Sciatic nerve (tissue), 2 donors: Measurements from ENCODE around the gene KCMF1. TPM values are rescaled to one million over a fixed set of nuclear protein-coding genes. Genes with fewer than 3 reads are reported as not detected.

Source experiments
- ATAC-seq: fragments of 200-7000 bp; cut with Tn5 transposase; one replicate; pipeline ENCODE4 v1.9.1; 2020; ENCODE audit warnings: mild to moderate bottlenecking, moderate library complexity
- DNase-seq: peaks from one replicate; pipeline ENCODE4 v3.0.0-alpha.2; 2020; ENCODE audit warnings: low spot score
- intact Hi-C: fragments of 100-400 bp; cut with DNase I; formaldehyde crosslinking; loops from one replicate; pipeline ENCODE4 v1.14.2; 2022
- total RNA-seq: library from RNA; stranded (reverse); fragmentation: NEBNext Ultra II Directional; extraction: Animal tissue kit (Norgen Biotek cat#: 25700); gene quantifications from one replicate; pipeline ENCODE4 v1.2.1, GENCODE V29; 2021
- donor health status: DM: no; HTN: no; CAD: no.
- donor health status: DM: no; HTN: no; CAD: no.

The KCMF1 gene
- total RNA-seq, 1 donor from 2014 or later: 64.8 TPM

DNA sequence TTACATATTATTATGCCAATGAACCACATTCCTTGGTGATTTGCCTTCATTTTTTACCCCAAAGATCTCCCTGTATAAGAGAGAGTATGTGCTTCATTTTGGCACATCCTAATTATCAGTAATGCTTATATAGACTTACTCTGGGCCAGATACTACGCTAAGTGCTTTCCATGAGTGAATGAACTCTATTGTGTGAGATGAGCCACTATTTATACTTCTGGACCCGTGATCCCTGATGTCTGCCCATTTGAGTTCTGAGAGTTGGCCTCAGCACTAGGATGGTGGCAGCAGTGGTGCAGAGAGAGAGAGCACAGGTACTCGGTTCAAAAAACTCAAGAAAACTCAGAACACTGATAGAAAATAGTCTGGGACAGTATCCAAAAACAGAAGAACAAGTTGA, 17.4 kb upstream of the KCMF1 start:
- intact Hi-C loops: no loop called here
- DNase-seq: no peak
- ATAC-seq: no peak

DNA sequence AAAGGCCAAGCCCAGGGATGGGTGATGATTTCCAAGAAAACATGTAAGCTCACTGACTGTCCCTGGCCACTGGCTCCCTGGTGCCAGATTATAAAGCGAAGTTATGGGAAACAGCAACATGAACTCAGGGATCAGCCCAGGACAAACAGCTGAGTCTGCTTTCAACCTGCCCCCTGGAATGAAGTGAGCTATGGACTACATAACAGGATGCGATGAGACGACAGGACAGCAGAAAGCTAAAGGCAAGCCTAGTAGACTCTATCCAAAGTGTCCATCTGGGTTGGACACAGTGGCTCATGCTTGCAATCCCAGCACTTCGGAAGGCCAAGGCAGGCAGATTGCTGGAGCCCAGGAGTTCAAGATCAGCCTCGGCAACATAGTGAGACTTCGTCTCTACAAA, 16.6 kb upstream of the KCMF1 start:
- DNase-seq (no peak), ATAC-seq (no peak)
- intact Hi-C loops: no loop called here

DNA sequence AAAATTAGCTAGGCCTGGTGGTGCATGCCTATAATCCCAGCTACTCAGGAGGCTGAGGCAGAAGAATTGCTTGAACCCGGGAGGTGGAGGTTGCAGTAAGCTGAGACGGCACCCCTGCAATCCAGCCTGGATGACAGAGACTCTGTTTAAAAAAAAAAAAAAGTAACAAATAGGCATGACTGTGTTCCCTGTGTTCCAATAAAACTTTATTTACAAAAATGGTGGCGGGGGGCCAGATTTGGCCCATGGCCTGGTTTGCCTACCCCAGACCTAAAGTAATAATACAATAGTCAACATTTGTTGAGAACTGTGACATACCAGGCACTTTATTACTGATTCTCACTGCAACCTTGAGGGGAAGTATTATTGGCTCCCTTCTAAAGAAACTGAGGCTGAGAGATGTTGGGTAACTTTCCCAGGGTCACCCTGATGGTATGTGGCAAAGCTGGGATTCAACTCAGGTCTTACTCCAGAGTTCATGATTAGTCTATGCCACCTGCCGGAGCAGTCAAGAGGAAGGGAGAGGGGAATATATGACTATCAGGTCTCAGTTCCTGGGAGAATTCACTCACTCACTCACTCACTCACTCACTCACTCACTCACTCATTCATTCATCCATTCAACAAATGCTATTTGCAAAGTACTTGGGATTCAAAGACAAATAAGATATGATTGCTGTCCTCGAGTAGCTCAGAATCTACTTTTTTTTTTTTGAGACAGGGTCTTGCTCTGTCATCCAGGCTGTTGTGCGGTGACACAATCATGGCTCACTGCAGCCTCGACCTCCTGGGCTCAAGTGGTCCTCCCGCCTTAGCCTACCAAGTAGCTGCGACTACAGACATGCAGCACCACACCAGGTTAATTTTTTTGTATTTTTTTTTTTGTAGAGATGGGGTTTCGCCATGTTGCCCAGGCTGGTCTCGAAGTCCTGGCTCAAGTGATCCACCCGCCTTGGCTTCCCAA, 14.3 kb upstream of the KCMF1 start:
- no peak for DNase-seq
- intact Hi-C loops: no loop called here
- no peak for ATAC-seq

DNA sequence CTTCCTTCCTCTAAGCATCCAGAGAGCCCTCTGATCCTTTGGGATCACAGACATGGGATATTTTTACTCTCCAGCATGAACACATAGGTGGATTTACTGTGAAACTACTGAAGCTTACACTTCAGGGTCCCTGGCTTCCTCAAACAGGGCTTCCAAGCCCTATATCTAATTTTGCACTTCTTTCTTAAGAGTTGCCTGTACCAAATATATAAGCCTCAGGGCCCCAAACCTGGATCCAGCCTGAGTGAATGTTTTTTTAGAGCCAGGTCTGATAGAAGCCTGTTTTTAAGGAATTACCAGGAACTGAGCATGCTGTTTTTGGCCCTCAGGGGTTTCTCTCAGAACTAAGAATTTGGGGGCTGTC, 13.2 kb upstream of the KCMF1 start:
- DNase-seq (no peak), ATAC-seq (no peak)
- intact Hi-C loops: no loop called here

DNA sequence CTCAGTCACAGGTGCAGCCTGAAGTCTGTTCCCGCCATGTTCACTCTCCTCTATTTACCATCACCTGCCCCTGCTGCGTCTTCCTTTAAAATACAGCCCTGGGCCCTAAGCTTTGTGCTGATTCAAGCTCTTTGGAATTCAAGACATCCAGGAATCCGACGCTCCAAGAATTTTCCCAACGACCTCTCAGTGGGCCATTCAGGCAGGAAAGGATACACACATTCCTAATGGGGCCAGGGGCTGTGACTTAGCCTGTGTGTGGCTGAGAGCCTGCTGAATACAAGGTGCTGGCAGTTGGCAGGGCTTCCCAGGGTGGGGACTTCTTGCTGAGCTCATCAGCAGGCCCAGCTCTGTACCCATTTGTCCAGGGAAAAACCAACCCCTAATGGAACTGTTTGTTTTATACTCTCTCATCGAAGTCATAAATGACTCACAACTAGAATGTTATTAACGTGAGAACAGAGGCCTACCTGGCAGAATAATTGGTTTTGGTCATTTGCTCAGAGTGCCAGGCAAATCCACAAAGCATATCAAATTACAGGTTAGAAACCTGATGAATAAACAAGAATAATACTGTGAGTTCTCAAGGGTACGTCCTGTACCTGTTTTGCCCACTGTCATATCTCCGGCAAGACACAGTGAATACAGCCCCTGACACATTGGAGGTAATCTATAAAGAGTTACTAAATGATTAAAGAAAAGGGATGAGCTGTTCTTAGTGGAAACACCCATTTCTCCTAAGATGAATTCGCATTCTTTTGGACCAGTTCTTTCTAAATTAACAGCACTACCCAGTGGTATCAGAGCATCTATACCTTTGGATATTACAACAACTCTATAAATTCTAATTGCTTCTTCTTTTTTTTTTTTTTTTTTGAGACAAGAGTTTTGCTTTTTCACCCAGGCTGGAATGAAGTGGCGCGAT, 12.6 kb upstream of the KCMF1 start:
- intact Hi-C loops: no loop called here
- ATAC-seq (peak; percentile 61), DNase-seq (no peak)

DNA sequence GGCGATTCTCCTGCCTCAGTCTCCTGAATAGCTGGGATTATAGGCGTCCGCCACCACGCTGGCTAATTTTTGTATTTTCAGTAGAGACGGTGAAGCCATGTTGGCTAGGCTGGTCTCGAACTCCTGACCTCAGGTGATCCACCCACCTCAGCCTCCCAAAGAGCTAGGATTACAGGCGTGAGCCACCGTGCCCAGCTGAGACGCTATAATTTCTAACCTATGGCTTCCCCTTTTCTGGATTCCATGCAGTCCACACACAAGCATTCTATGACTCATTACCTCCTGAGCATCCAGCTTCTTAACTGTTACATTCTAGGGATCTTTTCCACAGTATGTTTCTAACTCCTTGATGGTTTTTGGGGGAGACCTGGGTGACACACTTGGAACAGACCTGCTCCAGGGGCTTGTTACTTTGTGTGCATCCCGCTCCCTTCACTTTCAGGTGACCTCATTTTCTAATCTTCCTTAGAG, 11.8 kb upstream of the KCMF1 start:
- ATAC-seq (no peak), DNase-seq (no peak)
- intact Hi-C loops: no loop called here

DNA sequence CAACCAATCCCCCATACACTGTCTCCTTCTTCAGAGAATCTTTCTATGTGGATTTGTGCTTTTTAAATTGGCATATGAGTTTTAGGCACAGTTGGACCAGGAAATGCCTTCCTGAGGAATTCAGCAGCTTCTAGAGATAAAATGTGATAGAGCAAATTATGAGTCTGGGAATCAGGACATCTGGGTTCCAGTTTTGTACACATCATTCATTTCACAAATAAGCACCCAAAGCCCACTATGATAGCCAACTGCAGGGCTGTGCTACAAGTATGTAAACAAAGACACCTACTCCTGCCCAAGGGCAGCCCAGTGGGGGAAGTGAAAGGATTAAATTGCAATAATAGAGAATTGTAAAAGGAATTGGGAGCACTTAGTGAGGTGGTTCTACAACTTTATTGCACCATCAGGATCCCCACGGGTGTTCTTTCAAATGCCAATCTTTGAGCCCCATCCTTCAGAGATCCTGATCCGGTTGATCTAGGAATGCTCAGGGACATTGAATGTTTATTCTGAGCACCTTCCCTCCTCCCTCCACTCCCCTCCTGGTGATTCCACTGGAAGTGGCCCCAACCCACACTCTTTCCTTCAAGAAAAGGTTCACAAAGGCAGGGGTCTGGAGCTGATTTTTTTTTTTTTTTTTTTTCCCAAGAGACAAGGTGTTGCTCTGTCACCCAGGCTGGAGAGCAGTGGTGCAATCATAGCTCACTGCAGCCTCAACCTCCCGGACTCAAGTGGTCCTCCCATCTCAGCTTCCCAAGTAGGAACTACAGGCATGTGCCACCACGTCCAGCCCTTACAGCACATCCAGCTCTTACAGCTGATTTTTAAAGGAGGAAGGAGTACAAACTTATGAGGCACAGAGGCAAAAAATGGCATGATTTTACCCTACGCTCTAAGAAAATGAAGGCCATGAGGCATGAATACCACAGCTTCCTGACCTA, 11.1 kb upstream of the KCMF1 start:
- ATAC-seq (no peak), DNase-seq (no peak)
- intact Hi-C loops: no loop called here

DNA sequence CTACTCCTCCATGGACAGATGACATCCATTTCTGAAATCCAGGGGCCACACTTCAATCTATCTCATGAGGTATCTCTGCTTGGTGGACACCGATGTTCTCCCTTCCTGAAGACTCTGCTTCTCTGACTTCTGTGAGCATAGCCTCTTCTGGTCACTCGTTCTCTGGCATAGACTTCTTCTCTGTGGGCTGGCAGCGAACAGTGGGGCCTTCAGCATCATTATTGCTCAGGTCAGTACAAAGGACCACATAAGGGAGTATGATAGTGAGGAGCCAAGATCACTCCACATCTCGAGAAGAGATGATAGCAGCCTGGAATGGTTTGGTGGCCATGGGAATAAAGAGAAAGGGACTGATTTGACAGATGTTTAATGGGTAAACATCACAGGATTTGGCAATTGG, 8.0 kb upstream of the KCMF1 start:
- intact Hi-C loops: no loop called here

DNA sequence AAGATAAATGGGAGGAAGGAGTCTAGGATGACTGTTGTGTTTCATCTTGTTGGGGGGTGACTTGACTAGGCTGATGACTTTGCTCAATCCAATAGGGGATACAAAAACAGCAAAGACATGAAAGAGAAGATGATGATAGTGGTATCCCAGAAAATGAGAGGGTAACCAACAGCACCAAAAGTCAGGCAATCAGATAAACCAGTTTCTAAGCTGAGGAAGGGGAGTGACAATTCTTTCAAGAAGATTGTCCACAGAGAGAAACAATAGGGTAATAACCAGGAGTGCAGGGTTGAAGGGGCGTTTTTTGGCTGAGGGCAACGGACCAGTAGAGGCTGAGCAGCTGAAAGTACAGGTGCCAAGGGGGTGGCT, 7.7 kb upstream of the KCMF1 start:
- ATAC-seq (no peak), DNase-seq (no peak)
- intact Hi-C loops: no loop called here

More for the DNA sequence above, 8.0 kb upstream of the KCMF1 start:
- ATAC-seq (no peak), DNase-seq (no peak)

DNA sequence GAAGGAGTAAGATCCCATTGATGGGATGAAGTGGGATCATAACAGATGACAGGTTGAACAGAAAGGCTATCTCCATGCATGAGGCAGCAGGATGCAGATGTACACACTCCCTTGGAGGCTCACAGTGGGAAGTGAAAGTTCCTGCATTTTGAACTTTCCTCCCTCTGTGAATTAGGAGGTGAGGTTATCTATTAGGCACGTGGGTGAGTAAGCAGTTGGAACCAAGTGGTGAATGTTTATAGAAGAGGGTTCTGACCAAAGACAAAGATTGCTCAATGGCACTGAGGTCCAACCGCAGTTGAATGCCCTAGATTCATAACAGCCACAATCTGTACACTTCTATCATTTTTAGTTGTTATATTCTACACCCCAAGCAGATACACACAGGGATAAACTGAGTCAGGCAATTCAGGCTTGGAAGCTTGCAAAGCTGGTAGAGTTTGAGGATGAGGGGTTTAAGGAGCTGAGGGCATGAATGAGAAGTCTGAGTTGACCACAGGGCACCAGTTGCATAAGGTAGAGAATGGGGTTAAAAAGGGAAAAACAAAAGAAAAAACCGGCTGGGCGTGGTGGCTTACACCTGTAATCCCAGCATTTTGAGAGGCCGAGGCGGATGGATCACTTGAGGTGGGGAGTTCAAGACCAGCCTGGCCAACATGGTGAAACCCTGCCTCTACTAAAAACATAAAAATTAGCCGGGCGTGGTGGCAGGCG, 7.1 kb upstream of the KCMF1 start:
- ATAC-seq: no peak
- intact Hi-C loops: no loop called here
- DNase-seq: peak; percentile 18

DNA sequence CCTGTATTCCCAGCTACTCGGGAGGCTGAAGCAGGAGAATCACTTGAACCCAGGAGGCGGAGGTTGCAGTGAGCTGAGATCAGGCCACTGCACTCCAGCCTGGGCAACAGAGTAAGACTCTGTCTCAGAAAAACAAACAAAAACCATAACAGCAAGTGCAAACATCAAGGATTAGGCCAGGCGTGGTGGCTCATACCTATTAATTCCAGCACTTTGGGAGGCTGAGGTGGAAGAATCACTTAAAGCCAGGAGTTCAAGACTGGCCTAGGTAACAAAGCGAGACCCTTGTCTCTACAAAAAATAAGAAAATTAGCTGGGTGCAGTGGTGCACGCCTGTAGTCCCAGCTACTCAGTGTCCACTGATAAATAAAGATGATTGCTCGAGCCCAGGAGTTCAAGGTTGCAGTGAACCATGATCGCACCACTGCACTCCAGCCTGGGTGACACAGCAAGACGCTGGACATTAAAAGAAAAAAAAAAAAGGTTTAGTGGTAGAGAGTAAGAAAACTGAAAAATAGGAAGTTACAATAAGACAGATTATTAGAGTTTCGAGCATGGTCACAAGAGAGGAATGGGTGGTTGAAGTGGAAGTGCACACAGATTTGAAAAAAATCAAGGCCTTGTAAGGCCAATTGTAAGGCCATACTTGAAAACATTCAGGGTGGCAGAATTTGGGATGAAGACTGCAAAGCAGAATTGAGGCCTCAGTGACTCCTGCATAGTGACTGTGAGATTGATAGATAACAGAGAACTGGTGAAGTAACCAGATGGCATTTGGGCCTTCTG, 6.4 kb upstream of the KCMF1 start:
- intact Hi-C loops: no loop called here
- DNase-seq (no peak), ATAC-seq (no peak)

DNA sequence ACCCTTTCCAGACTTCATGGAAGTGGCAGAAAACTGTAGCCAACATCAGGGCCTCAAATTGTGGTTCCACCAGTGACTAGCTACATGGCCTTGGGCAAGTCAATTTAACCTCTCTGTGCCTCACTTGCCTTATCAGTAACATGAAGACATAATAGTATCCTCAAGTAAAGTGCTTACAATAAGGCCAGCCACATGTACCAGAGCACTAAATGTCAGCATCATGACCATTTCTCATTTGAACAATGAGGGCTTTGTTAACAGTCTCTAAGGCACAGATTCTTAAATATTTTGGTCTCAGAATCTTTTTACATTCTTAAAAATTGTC, 5.8 kb upstream of the KCMF1 start:
- DNase-seq: no peak
- no peak for ATAC-seq
- intact Hi-C loops: no loop called here

DNA sequence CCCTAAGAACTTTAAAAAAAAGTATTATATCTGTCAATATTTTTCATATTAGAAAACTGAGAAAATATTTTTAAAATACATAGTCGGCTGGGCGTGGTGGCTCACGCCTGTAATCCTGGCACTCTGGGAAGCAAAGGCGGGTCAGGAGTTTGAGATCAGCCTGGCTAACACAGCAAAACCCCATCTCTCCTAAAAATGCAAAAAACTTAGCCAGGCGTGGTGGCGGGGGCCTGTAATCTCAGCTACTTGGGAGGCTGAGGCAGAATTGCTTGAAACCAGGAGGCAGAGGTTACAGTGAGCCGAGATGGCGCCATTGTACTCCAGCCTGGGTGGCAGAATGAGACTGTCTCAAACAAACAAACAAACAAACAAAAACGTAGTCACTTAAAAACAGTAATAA, 5.1 kb upstream of the KCMF1 start:
- intact Hi-C loops: no loop called here
- no peak for DNase-seq
- ATAC-seq: no peak

DNA sequence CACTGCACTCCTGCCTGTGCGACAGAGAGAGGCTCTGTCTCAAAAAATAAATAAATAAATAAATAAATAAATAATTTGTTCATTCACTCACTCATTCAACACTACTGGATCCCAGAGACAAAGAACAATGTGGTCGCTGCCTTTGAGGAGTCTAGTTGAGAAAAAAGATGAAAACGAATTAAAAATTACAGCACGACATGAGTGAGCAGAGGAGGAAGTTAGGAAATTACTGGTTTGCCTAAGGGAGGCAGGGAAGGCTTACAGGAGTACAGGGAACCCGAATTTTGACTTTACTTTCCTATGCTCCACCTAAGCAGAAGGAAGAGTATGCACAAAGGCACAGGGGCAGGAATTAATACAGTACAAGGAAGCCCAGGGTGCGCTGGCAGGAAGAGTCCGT, 4.2 kb upstream of the KCMF1 start:
- intact Hi-C loops: no loop called here
- ATAC-seq (no peak), DNase-seq (no peak)

DNA sequence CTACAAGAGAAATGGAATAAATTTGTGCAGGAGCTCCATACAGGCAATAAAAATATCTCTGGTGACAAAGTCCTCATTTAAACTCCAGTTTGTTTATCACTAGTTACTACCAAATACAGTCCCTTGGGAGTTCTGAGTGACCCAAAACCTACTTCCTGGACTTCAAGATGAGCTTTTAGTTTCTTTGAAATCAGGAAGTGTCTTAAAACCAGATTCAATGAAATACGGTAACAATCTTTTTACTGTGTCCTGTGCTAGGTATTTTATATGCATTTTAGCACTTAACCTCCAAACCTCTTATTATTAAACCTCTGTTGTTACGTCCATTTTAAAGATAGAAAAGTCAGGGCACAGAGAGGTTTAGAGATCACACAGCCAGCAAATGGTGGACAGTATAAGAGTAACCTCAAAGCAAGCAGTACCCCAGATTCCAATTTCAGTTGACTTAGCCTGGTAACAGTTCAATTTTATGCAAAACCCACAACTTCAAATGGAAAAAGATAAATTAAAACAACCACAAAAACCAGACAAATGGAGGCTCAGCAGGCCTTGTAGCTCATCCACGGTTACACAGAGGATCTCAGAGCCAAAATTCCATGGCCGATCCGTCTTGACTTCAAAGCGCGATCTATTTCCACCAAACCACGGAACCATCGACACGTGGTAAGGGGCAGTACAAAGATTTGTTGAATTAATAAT, 1.3 kb upstream of the KCMF1 start:
- no peak for ATAC-seq
- no peak for DNase-seq

DNA sequence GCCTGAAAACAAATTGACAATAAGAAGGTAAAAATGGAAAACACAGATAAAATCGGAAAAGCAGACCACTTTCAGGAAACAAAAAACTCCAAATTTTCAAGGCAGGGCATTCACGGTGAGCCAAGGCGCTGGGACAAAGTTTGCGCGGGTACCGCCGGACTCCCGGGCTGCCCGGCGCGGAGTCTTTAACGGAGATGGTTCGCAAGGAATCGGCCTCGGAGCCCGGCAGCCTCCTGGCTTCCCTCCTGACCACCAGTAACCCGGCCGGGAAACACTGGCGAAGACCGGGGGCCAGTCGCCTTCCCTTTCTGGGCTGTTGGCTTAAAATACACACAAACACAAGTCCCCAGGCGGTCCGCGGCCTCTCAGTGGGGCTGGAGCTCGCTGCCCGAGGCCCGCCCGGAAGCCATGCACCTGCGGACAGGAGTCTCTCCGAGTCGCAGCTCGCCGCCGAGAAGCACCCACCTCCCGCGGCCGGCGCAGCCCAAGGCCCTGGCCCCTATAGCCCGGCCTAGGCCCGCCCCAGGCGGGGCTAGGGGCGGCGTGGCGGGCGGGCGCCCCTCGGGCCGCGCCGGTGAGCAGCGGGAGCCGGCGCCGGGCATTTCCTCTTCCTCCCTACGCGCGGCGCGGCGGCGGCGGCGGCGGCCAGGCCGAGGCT, 622 bp upstream of the KCMF1 start:
- ATAC-seq (peak; percentile 70), DNase-seq (peak; percentile 76)

More for the DNA sequence above, 1.3 kb upstream of the KCMF1 start:
- intact Hi-C loops: no loop called here

More for the DNA sequence above, 622 bp upstream of the KCMF1 start:
- intact Hi-C loops: no loop called here
